Sigmoid colon (tissue), 4 donors: ENCODE results near the gene SIPA1L3.

Experiments
- CTCF ChIP-seq, 4 experiments: fragments of 450-650 bp in 3 of 4; fragments of 200-600 bp in 1 of 4; IDR thresholded peaks; one replicate each; pipeline ENCODE4 v1.5.1; 2016 to 2019; ENCODE audit warnings: antibody characterized with exemption in 4 of 4, mild to moderate bottlenecking in 3 of 4, moderate library complexity in 2 of 4
- POLR2A ChIP-seq, 2 donors: fragments of 450-650 bp; IDR thresholded peaks; one replicate each; pipeline ENCODE4 v1.6.1; 2016; ENCODE audit warnings: antibody characterized with exemption in 2 of 2, mild to moderate bottlenecking in 2 of 2, moderate library complexity in 2 of 2
- POLR2AphosphoS5 ChIP-seq, 4 donors: sonication (generic); formaldehyde crosslinking; IDR thresholded peaks; one replicate each; pipeline ENCODE4 v1.6.1; 2017; ENCODE audit warnings: antibody characterized with exemption in 4 of 4

- TF ChIP-seq CTCF (IDR thresholded peaks at IDR 0.05): no peak
- no peak for TF ChIP-seq POLR2A (IDR thresholded peaks at IDR 0.05)
- TF ChIP-seq POLR2AphosphoS5 (IDR thresholded peaks at IDR 0.05): no peak
Measured at GRCh38 chr19:38057959-38058690, 151.1 kb downstream of the SIPA1L3 start.
